ENCODE measurements around the gene CCNYL1. TPM values are rescaled to one million over a fixed set of nuclear protein-coding genes. Genes with fewer than 3 reads are reported as not detected.

The CCNYL1 gene
- total and polyA plus RNA-seq, 2 donors (not counting 1 experiment from before 2014, with no cell fraction given) = 8.8 to 18.4 TPM

- H3K79me2 ChIP-seq (ENCODE audit: control insufficient read depth, insufficient read depth, low read length) = no peaks in the 10 kb centered on the region
- TF ChIP-seq, protein P1, sequence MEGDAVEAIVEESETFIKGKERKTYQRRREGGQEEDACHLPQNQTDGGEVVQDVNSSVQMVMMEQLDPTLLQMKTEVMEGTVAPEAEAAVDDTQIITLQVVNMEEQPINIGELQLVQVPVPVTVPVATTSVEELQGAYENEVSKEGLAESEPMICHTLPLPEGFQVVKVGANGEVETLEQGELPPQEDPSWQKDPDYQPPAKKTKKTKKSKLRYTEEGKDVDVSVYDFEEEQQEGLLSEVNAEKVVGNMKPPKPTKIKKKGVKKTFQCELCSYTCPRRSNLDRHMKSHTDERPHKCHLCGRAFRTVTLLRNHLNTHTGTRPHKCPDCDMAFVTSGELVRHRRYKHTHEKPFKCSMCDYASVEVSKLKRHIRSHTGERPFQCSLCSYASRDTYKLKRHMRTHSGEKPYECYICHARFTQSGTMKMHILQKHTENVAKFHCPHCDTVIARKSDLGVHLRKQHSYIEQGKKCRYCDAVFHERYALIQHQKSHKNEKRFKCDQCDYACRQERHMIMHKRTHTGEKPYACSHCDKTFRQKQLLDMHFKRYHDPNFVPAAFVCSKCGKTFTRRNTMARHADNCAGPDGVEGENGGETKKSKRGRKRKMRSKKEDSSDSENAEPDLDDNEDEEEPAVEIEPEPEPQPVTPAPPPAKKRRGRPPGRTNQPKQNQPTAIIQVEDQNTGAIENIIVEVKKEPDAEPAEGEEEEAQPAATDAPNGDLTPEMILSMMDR (conservative IDR thresholded peaks at IDR 0.05 in 1 of 2, IDR thresholded peaks at IDR 0.05 in 1 of 2; ENCODE audit: low read depth in 1 of 2, low read length in 2 of 2) = no peak
- H3K27ac ChIP-seq (ENCODE audit: insufficient read depth, low read length) = no peak overlapping the region
- H3K4me2 ChIP-seq (ENCODE audit: extremely low read depth, insufficient read depth, low read length) = no peak overlapping the region
- H3K9ac ChIP-seq (ENCODE audit: insufficient read depth, low read length) = no peak overlapping the region
- DNase-seq (ENCODE audit: low read depth in 2 of 2) = no peak
- no peaks in the 10 kb centered on the region for H4K20me1 ChIP-seq (ENCODE audit: control insufficient read depth, extremely low read depth, insufficient read depth, low read length)
- peaks cover 6% of the 10 kb centered on the region for H3K4me1 ChIP-seq (ENCODE audit: control insufficient read depth, extremely low read depth, insufficient read depth, low read length)
- no peak overlapping the region for H2AFZ ChIP-seq (ENCODE audit: low read length)
- no peaks in the 10 kb centered on the region for H3K27me3 ChIP-seq (ENCODE audit: control insufficient read depth, insufficient read depth, low read length)
- no peak overlapping the region for H3K4me3 ChIP-seq (replicated peaks in 1 of 4; ENCODE audit: control extremely low read depth in 1 of 4, insufficient read depth in 1 of 4, low read depth in 3 of 4, low read length in 4 of 4)
- no peaks in the 10 kb centered on the region for H3K36me3 ChIP-seq (ENCODE audit: control insufficient read depth, insufficient read depth, low read length)
- no peaks in the 10 kb centered on the region for H3K9me3 ChIP-seq (ENCODE audit: control insufficient read depth, insufficient read depth, low read depth, low read length)
These were observed 18.1 kb downstream of the CCNYL1 start for GRCh38 chr2:207729465-207729998.

DNA sequence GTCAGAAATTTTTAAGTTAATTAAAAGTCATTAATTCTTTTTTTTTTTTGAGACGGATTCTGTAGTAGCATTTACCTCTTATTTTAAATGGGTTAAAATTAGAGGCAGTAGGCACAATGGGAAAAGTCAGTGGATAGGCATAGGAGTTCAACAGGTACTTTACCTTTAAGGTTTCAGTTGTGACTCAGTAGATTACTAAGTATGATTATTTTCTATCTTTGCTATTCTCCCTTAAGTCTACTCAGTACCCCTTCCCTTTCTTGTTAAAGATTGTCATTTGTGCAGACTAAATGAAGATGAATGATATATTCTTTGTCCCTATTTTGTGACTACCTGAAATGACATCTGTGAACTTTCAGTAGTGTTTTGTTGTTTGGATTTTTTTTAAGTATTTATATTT is 19.7 kb downstream of the CCNYL1 start:
- Histone ChIP-seq H3K4me2 (ENCODE audit: extremely low read depth, insufficient read depth, low read length) (no peak overlapping the region), H3K9me3 (ENCODE audit: control insufficient read depth, insufficient read depth, low read depth, low read length) (no peaks in the 10 kb centered on the region), H3K4me1 (ENCODE audit: control insufficient read depth, extremely low read depth, insufficient read depth, low read length) (peaks cover 6% of the 10 kb centered on the region), H3K27ac (ENCODE audit: insufficient read depth, low read length) (no peak overlapping the region), H3K36me3 (ENCODE audit: control insufficient read depth, insufficient read depth, low read length) (no peaks in the 10 kb centered on the region), H4K20me1 (ENCODE audit: control insufficient read depth, extremely low read depth, insufficient read depth, low read length) (no peaks in the 10 kb centered on the region), H3K4me3 (replicated peaks in 1 of 4; ENCODE audit: control extremely low read depth in 1 of 4, insufficient read depth in 1 of 4, low read depth in 3 of 4, low read length in 4 of 4) (no peak overlapping the region), H2AFZ (ENCODE audit: low read length) (no peak overlapping the region), H3K27me3 (ENCODE audit: control insufficient read depth, insufficient read depth, low read length) (no peaks in the 10 kb centered on the region), H3K9ac (ENCODE audit: insufficient read depth, low read length) (no peak overlapping the region), H3K79me2 (ENCODE audit: control insufficient read depth, insufficient read depth, low read length) (no peaks in the 10 kb centered on the region)
- no peak for TF ChIP-seq EZH2 (IDR thresholded peaks at IDR 0.05; ENCODE audit: low read length, missing control alignments)
- TF ChIP-seq, protein P1 (conservative IDR thresholded peaks at IDR 0.05 in 1 of 2, IDR thresholded peaks at IDR 0.05 in 1 of 2; ENCODE audit: low read depth in 1 of 2, low read length in 2 of 2) = no peak
- no peak for DNase-seq (ENCODE audit: low read depth in 2 of 2)

DNA sequence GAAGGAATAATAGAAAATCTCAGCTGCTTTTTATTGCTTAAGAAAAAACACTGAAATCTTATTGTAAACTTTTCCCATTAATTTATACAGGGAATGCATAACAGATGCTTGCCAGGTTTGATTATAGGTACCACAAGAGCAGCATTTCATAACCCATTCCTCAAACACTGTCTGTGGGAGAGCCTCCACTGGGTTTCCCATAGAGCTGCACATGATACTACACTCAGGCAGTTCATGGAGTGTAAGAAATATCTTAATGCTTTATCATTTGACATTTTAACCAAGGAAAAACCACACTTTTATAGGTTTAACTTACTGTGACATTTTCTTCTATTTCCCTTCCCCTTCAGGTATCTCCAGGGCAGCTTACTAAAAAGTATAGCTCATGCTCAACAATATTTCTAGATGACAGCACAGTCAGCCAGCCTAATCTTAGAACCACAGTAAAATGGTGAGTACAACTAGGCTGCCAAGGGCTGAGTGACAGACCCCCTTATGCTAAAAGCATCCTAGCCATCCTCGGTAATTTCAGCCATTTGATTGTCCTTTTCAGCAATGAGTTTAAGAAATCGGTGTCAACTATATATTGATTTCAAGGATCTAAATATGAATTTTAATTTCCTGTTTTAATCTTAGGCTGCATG is 22.3 kb downstream of the CCNYL1 start:
- no peak for TF ChIP-seq EZH2 (IDR thresholded peaks at IDR 0.05; ENCODE audit: low read length, missing control alignments)
- TF ChIP-seq, protein P1 (conservative IDR thresholded peaks at IDR 0.05 in 1 of 2, IDR thresholded peaks at IDR 0.05 in 1 of 2; ENCODE audit: low read depth in 1 of 2, low read length in 2 of 2) = no peak
- no peaks in the 10 kb centered on the region for H4K20me1 ChIP-seq (ENCODE audit: control insufficient read depth, extremely low read depth, insufficient read depth, low read length)
- no peaks in the 10 kb centered on the region for H3K79me2 ChIP-seq (ENCODE audit: control insufficient read depth, insufficient read depth, low read length)
- no peaks in the 10 kb centered on the region for H3K4me1 ChIP-seq (ENCODE audit: control insufficient read depth, extremely low read depth, insufficient read depth, low read length)
- no peak overlapping the region for H3K4me2 ChIP-seq (ENCODE audit: extremely low read depth, insufficient read depth, low read length)
- no peak overlapping the region for H3K4me3 ChIP-seq (replicated peaks in 1 of 4; ENCODE audit: control extremely low read depth in 1 of 4, insufficient read depth in 1 of 4, low read depth in 3 of 4, low read length in 4 of 4)
- DNase-seq (ENCODE audit: low read depth in 2 of 2) = no peak
- no peaks in the 10 kb centered on the region for H3K9me3 ChIP-seq (ENCODE audit: control insufficient read depth, insufficient read depth, low read depth, low read length)
- H3K27me3 ChIP-seq (ENCODE audit: control insufficient read depth, insufficient read depth, low read length) = no peaks in the 10 kb centered on the region
- no peak overlapping the region for H3K9ac ChIP-seq (ENCODE audit: insufficient read depth, low read length)
- H2AFZ ChIP-seq (ENCODE audit: low read length) = no peak overlapping the region
- H3K36me3 ChIP-seq (ENCODE audit: control insufficient read depth, insufficient read depth, low read length) = no peaks in the 10 kb centered on the region
- H3K27ac ChIP-seq (ENCODE audit: insufficient read depth, low read length) = no peak overlapping the region

All from fibroblast of lung (primary cell).